Measurements from ENCODE around the gene MS4A7. TPM values are rescaled to one million over a fixed set of nuclear protein-coding genes. Genes with fewer than 3 reads are reported as not detected.

MS4A7 gene
- total RNA-seq, 1 donor from 2014 or later: not detected

DNA sequence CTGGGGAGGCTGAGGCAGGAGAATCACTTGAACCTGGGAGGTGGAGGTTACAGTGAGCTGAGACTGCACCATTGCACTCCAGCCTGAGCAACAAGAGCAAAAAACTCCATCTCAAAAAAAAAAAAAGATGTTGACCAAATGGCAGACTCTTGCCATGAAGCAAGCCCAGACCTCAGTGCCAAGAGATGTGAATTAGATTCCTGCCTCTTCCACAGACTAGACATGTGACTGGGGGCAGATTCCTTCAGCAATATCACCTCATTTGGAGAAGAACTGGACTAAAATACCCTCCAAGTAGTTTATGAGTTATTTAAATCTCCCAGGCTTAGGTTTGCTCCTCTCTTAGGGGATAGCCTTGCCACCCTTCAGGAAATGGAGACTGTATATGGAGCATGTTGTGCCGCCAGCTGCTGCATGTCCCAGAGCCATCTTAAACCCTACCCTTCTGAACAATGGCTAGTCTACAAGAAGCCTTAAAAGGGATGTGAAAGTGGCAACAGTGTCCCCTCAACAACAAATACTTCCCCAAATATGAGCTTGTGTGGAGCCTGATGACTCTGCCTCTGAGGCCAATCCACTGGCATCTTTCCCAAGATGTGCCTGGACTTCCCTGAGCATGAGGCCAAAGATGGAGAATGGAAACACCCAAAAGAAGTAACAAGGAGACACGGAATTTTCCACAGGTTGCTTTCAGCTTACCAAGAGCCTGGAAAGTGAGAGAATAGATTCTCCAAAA, 763 bp upstream of the MS4A7 start:
- Mint-ChIP-seq H3K27ac (no peak overlapping the region), H3K27me3 (no peaks in the 10 kb centered on the region)
- no peak for DNase-seq (ENCODE audit: extremely low spot score, unreplicated experiment)

DNA sequence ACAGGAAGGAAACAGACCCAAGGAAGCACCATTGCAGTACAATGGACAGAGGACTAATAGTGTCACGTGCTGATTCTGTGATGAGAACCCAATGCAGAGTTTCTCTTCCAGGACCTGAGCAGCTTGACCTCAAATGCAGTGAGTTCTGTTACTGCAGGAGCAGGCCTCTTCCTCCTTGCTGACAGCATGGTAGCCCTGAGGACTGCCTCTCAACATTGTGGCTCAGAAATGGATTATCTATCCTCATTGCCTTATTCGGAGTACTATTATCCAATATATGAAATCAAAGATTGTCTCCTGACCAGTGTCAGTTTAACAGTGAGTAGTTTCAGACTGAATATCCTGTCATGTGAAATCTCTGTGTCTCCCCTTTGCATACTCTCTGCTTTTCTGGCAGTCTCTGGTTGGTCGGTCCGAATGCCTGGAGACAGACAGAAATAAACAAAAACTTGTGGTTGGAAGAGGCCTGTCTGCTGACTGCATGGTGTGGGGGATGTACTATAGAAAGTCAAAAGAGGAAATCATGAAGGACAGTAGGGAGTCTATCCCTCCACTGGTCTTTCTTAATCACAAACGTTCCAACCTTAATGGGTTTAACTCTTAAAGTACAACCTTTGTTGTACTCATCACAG, 11.1 kb downstream of the MS4A7 start:
- TF ChIP-seq, protein P1, sequence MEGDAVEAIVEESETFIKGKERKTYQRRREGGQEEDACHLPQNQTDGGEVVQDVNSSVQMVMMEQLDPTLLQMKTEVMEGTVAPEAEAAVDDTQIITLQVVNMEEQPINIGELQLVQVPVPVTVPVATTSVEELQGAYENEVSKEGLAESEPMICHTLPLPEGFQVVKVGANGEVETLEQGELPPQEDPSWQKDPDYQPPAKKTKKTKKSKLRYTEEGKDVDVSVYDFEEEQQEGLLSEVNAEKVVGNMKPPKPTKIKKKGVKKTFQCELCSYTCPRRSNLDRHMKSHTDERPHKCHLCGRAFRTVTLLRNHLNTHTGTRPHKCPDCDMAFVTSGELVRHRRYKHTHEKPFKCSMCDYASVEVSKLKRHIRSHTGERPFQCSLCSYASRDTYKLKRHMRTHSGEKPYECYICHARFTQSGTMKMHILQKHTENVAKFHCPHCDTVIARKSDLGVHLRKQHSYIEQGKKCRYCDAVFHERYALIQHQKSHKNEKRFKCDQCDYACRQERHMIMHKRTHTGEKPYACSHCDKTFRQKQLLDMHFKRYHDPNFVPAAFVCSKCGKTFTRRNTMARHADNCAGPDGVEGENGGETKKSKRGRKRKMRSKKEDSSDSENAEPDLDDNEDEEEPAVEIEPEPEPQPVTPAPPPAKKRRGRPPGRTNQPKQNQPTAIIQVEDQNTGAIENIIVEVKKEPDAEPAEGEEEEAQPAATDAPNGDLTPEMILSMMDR (conservative IDR thresholded peaks at IDR 0.05): no peak
- H3K9me3 Mint-ChIP-seq: no peaks in the 10 kb centered on the region
- H3K4me3 Mint-ChIP-seq: no peak overlapping the region
- no peaks in the 10 kb centered on the region for H3K27me3 Mint-ChIP-seq
- H3K36me3 Mint-ChIP-seq: no peaks in the 10 kb centered on the region
- no peak for DNase-seq (ENCODE audit: extremely low spot score, unreplicated experiment)
- H3K27ac Mint-ChIP-seq: no peak overlapping the region
- H3K4me1 Mint-ChIP-seq (ENCODE audit: unreplicated experiment): no peaks in the 10 kb centered on the region

More for the DNA sequence above, 763 bp upstream of the MS4A7 start:
- Mint-ChIP-seq H3K36me3 (no peaks in the 10 kb centered on the region), H3K4me3 (no peak overlapping the region), H3K9me3 (no peaks in the 10 kb centered on the region), H3K4me1 (ENCODE audit: unreplicated experiment) (no peaks in the 10 kb centered on the region)
- TF ChIP-seq, protein P1 (conservative IDR thresholded peaks at IDR 0.05): no peak

DNA sequence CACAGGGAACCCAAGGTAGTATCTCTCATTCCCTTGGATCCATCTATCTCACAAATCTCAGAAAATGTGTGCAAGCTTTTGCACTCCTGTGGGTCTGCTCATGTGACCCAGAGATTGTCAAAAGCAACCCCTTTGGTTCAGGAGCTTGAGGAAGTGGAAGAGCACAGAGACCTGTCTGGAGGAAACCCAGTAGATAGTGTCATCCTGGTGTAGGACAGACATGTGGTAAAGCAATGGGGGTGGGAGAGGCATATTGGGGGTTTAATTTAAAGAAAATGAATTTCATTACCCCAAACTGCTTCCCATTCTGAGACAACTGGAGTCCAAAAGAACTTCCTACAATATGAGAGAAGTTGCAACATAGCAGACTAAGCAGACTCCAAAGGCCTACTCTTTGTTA, 12.1 kb downstream of the MS4A7 start:
- H3K4me1 Mint-ChIP-seq (ENCODE audit: unreplicated experiment): no peaks in the 10 kb centered on the region
- H3K36me3 Mint-ChIP-seq: no peaks in the 10 kb centered on the region
- H3K4me3 Mint-ChIP-seq: no peak overlapping the region
- TF ChIP-seq, protein P1 (conservative IDR thresholded peaks at IDR 0.05): no peak
- no peaks in the 10 kb centered on the region for H3K9me3 Mint-ChIP-seq
- no peak overlapping the region for H3K27ac Mint-ChIP-seq
- DNase-seq (ENCODE audit: extremely low spot score, unreplicated experiment): no peak
- no peaks in the 10 kb centered on the region for H3K27me3 Mint-ChIP-seq

DNA sequence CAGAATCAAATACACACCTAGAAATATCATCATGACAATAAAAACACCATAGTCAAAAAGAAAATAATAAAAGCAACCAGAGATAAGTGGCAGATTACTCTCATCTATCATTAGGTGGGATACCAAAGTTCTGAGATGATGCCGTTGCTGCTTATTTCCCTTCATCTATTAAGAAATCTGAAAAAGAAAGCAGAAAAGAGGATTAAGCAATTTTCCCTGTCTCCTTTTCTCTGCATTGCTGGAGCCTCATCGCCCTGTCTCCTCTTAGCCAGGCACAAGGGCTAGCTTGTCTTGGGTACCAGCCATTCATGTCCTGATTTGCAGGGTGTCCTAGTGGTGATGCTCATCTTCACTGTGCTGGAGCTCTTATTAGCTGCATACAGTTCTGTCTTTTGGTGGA, 14.0 kb downstream of the MS4A7 start:
- H3K27me3 Mint-ChIP-seq: no peaks in the 10 kb centered on the region
- no peaks in the 10 kb centered on the region for H3K4me1 Mint-ChIP-seq (ENCODE audit: unreplicated experiment)
- H3K27ac Mint-ChIP-seq: no peak overlapping the region
- no peaks in the 10 kb centered on the region for H3K9me3 Mint-ChIP-seq
- TF ChIP-seq, protein P1 (conservative IDR thresholded peaks at IDR 0.05): no peak
- H3K4me3 Mint-ChIP-seq: no peak overlapping the region
- H3K36me3 Mint-ChIP-seq: no peaks in the 10 kb centered on the region
- no peak for DNase-seq (ENCODE audit: extremely low spot score, unreplicated experiment)

DNA sequence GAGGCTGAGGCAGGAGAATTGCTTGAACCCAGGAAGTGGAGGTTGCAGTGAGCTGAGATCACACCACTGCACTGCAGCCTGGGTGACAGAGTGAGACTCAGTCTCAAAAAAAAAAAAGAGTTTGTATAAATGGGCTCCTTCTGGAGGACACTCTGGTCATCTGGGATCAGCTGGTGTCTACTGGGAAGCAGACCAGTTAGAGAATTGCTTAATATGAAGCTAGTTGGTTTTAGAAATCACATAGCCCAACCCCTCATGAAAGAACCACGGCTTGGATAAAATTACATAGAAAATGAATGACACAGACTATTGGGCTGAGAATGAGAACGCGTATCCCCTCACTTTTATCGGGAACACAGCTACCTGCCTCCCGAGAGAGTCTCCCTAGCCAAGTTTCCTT, 14.7 kb downstream of the MS4A7 start:
- Mint-ChIP-seq H3K27me3 (no peaks in the 10 kb centered on the region), H3K9me3 (no peaks in the 10 kb centered on the region), H3K36me3 (no peaks in the 10 kb centered on the region), H3K4me3 (no peak overlapping the region), H3K4me1 (ENCODE audit: unreplicated experiment) (no peaks in the 10 kb centered on the region), H3K27ac (no peak overlapping the region)
- TF ChIP-seq, protein P1 (conservative IDR thresholded peaks at IDR 0.05): no peak
- no peak for DNase-seq (ENCODE audit: extremely low spot score, unreplicated experiment)

Measured in type B pancreatic cell (in vitro differentiated cells).